ENCODE data around the gene LRRC25.

- TF ChIP-seq EZH2 (IDR thresholded peaks at IDR 0.05; ENCODE audit: insufficient read depth, poor library complexity, severe bottlenecking): no peak
- TF ChIP-seq EZH2phosphoT487 (IDR thresholded peaks at IDR 0.05; ENCODE audit: insufficient read depth, low read depth): no peak
These were observed 26.0 kb upstream of the LRRC25 start for GRCh38 chr19:18423258-18424020.

All from GM23248 (cell line).